OCI-LY1 (cell line): Measurements from ENCODE around the gene QSER1.
"Not testable (repeated sequence)": the region's sequence is repeated elsewhere in the genome, so short reads cannot be mapped to it uniquely, and the experiment has no call there.

ENCODE experiments used
- EZH2 ChIP-seq: fragments of 200-600 bp; sonication (generic), shearing (Covaris generic); IDR thresholded peaks from 2 replicates; pipeline ENCODE4 v1.8.0; 2017; ENCODE audit warnings: borderline replicate concordance, mixed run types, mild to moderate bottlenecking, antibody characterized with exemption, low read length, moderate library complexity, mixed read lengths
- TF ChIP-seq, protein P1 (sequence below): fragments of 200-600 bp; sonication (generic), shearing (Covaris generic); IDR thresholded peaks from 2 replicates; pipeline ENCODE4 v1.5.1; 2017; ENCODE audit warnings: mild to moderate bottlenecking, antibody characterized with exemption, low read length, moderate library complexity, mixed read lengths

DNA sequence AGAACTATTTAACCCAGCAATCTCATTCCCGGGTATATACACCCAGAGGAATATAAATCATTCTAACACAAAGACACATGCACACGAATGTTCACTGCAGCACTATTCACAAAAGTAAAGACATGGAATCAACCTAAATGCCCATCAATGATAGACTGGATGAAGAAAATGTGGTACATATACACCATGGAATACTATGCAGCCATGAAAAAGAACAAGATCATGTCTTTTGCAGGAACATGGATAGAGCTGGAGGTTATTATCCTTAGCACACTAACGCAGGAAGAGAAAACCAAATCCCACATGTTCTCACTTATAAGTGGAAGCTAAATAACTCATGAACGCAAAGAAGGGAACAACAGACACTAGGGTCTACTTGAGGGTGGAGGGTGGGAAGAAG, 23.9 kb upstream of the QSER1 start:
- TF ChIP-seq, protein P1, sequence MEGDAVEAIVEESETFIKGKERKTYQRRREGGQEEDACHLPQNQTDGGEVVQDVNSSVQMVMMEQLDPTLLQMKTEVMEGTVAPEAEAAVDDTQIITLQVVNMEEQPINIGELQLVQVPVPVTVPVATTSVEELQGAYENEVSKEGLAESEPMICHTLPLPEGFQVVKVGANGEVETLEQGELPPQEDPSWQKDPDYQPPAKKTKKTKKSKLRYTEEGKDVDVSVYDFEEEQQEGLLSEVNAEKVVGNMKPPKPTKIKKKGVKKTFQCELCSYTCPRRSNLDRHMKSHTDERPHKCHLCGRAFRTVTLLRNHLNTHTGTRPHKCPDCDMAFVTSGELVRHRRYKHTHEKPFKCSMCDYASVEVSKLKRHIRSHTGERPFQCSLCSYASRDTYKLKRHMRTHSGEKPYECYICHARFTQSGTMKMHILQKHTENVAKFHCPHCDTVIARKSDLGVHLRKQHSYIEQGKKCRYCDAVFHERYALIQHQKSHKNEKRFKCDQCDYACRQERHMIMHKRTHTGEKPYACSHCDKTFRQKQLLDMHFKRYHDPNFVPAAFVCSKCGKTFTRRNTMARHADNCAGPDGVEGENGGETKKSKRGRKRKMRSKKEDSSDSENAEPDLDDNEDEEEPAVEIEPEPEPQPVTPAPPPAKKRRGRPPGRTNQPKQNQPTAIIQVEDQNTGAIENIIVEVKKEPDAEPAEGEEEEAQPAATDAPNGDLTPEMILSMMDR: not testable (repeated sequence)
- not testable (repeated sequence) for TF ChIP-seq EZH2
